Hepatocyte (in vitro differentiated cells): Measurements from ENCODE around the gene SNX4. TPM values are rescaled to one million over a fixed set of nuclear protein-coding genes. Genes with fewer than 3 reads are reported as not detected.
"Not testable (repeated sequence)": the region's sequence is repeated elsewhere in the genome, so short reads cannot be mapped to it uniquely, and the experiment has no call there.

ENCODE experiments used
- DNase-seq: peaks from one replicate; pipeline ENCODE4 v3.0.0-alpha.2; 2016; ENCODE audit warnings: low spot score
- H2AFZ ChIP-seq: fragments of 200-600 bp; sonication (generic); 2 replicates; pipeline ENCODE4 v1.6.0; 2016; ENCODE audit warnings: antibody characterized with exemption, mild to moderate bottlenecking
- H3K27ac ChIP-seq: fragments of 200-600 bp; sonication (generic); 2 replicates; pipeline ENCODE4 v1.5.1; 2016; ENCODE audit warnings: mild to moderate bottlenecking
- H3K27me3 ChIP-seq: fragments of 200-600 bp; sonication (generic); 2 replicates; pipeline ENCODE4 v1.6.1; 2016
- H3K36me3 ChIP-seq: fragments of 200-600 bp; sonication (generic); replicated peaks from 2 replicates; pipeline ENCODE4 v1.5.1; 2016; ENCODE audit warnings: low read depth; ENCODE audit not compliant: insufficient read depth
- H3K4me1 ChIP-seq: fragments of 200-600 bp; sonication (generic); 2 replicates; pipeline ENCODE4 v1.5.1; 2016; ENCODE audit warnings: mild to moderate bottlenecking, moderate library complexity; ENCODE audit not compliant: insufficient read depth
- H3K4me2 ChIP-seq: fragments of 200-600 bp; sonication (generic); 2 replicates; pipeline ENCODE4 v1.6.0; 2016
- H3K4me3 ChIP-seq: fragments of 200-600 bp; sonication (generic); 2 replicates; pipeline ENCODE4 v1.5.1; 2016; ENCODE audit warnings: mild to moderate bottlenecking
- H3K79me2 ChIP-seq: fragments of 200-600 bp; sonication (generic); 2 replicates; pipeline ENCODE4 v1.6.0; 2017; ENCODE audit warnings: mild to moderate bottlenecking
- H3K9me2 ChIP-seq: fragments of 200-600 bp; sonication (generic); replicated peaks from 2 replicates; pipeline ENCODE4 v1.6.0; 2017; ENCODE audit warnings: mild to moderate bottlenecking; ENCODE audit not compliant: insufficient read depth
- H3K9me3 ChIP-seq: fragments of 200-600 bp; sonication (generic); 2 replicates; pipeline ENCODE4 v1.5.1; 2016; ENCODE audit warnings: low read depth, mild to moderate bottlenecking
- H4K20me1 ChIP-seq: fragments of 200-600 bp; sonication (generic); 2 replicates; pipeline ENCODE4 v1.6.0; 2016; ENCODE audit warnings: mild to moderate bottlenecking; ENCODE audit not compliant: insufficient read depth, poor library complexity, severe bottlenecking
- EZH2 ChIP-seq: fragments of 200-600 bp; sonication (generic); IDR thresholded peaks from 2 replicates; pipeline ENCODE4 v1.6.1; 2016; ENCODE audit warnings: antibody characterized with exemption, mild to moderate bottlenecking, borderline replicate concordance
- EZH2phosphoT487 ChIP-seq: fragments of 200-600 bp; sonication (generic); IDR thresholded peaks from one replicate; pipeline ENCODE4 v1.6.1; 2018; ENCODE audit warnings: antibody characterized with exemption, mild to moderate bottlenecking, low read depth, moderate library complexity; ENCODE audit not compliant: unreplicated experiment, severe bottlenecking
- WGBS: methylation state at CpG from one replicate; pipeline ENCODE4 v1.1.6; 2016; ENCODE audit warnings: low lambda C conversion rate; ENCODE audit errors: missing lambda C conversion rate; 5-methylcytosine and 5-hydroxymethylcytosine counted together
- polyA plus RNA-seq: library from polyadenylated mRNA; unstranded; fragments of >200 nt; fragmentation: Nextera tagmentation; extraction: Ambion mirVana; gene quantifications from 2 replicates; pipeline ENCODE4 v1.2.1, GENCODE V29; 2016
- total RNA-seq: library from RNA; depleted of rRNA; stranded (reverse); fragments of >200 nt; gene quantifications from 2 replicates; pipeline ENCODE4 v1.2.3, GENCODE V29; 2014
- TF ChIP-seq, protein P1 (sequence below): fragments of 200-600 bp; sonication (generic); IDR thresholded peaks from 2 replicates; pipeline ENCODE4 v1.5.1; 2016; ENCODE audit warnings: antibody characterized with exemption, mild to moderate bottlenecking; ENCODE audit not compliant: poor library complexity

The SNX4 gene
- total and polyA plus RNA-seq, 2 experiments from 2014 or later, result 42.7 to 69.6 TPM

- H2AFZ ChIP-seq, result no peak overlapping the region
- peaks cover 7% of the 10 kb centered on the region for H3K79me2 ChIP-seq
- no peak overlapping the region for H3K4me3 ChIP-seq
- no peaks in the 10 kb centered on the region for H3K27me3 ChIP-seq
- TF ChIP-seq EZH2 (no peak), EZH2phosphoT487 (no peak)
- TF ChIP-seq, protein P1, sequence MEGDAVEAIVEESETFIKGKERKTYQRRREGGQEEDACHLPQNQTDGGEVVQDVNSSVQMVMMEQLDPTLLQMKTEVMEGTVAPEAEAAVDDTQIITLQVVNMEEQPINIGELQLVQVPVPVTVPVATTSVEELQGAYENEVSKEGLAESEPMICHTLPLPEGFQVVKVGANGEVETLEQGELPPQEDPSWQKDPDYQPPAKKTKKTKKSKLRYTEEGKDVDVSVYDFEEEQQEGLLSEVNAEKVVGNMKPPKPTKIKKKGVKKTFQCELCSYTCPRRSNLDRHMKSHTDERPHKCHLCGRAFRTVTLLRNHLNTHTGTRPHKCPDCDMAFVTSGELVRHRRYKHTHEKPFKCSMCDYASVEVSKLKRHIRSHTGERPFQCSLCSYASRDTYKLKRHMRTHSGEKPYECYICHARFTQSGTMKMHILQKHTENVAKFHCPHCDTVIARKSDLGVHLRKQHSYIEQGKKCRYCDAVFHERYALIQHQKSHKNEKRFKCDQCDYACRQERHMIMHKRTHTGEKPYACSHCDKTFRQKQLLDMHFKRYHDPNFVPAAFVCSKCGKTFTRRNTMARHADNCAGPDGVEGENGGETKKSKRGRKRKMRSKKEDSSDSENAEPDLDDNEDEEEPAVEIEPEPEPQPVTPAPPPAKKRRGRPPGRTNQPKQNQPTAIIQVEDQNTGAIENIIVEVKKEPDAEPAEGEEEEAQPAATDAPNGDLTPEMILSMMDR, result no peak
- H3K9me3 ChIP-seq, result no peaks in the 10 kb centered on the region
- DNase-seq, result no peak
- H3K9me2 ChIP-seq, result no peaks in the 10 kb centered on the region
- no peaks in the 10 kb centered on the region for H4K20me1 ChIP-seq
- H3K4me2 ChIP-seq, result no peak overlapping the region
- no peaks in the 10 kb centered on the region for H3K4me1 ChIP-seq
- H3K36me3 ChIP-seq, result no peaks in the 10 kb centered on the region
- no peak overlapping the region for H3K27ac ChIP-seq
- WGBS, result 83% methylated on average over 2 of the region's 2 CpGs
Observed at GRCh38 chr3:125481786-125482185, 38.2 kb downstream of the SNX4 start.

GRCh38 chr3:125481375-125481759 is 38.6 kb downstream of the SNX4 start:
- H3K9me2 ChIP-seq, DNase-seq, H3K4me1 ChIP-seq, H3K36me3 ChIP-seq, H3K27me3 ChIP-seq, H3K9me3 ChIP-seq, H3K4me2 ChIP-seq, H3K4me3 ChIP-seq, H3K27ac ChIP-seq, H4K20me1 ChIP-seq, H3K79me2 ChIP-seq, H2AFZ ChIP-seq: not testable (repeated sequence)
- WGBS, result 91% methylated on average over 9 of the region's 9 CpGs

DNA sequence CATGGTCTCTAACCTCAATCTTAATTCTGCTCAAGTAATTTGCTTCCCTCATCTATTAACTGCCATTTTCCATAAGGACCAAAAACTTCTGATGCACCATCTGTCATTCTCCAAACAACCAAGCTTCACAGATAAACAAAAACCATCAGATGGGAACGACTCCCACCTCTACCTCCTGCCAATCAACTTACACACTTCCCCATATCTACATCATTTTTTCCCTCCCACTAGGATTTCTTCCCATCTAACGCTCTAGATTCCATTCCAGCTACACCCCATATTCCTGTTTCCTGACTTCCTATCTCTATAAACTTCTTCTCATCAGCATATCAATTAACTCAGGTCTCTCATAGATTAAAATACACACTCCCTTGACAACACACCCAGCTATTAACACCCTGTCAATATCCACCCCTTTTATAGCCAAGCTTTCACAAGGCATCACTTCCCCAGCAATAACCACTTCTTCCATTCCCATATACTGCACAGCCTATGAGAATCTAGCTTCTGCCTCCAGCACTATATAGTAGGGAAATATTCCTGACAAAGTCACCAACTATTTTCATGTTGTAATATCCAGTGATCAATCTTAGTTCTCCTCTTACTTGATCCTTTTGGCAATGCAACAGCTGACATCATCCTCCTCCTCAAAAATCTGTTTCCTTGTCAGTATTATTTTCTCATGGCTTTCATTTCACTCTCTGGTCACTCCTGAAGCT is 39.2 kb downstream of the SNX4 start:
- H3K27me3 ChIP-seq, result no peaks in the 10 kb centered on the region
- 80% methylated on average over 2 of the region's 2 CpGs for WGBS
- no peak overlapping the region for H3K4me3 ChIP-seq
- H3K4me2 ChIP-seq, result no peak overlapping the region
- TF ChIP-seq EZH2phosphoT487, result no peak
- TF ChIP-seq, protein P1, result no peak
- no peak for TF ChIP-seq EZH2
- H3K36me3 ChIP-seq, result no peaks in the 10 kb centered on the region
- H4K20me1 ChIP-seq, result no peaks in the 10 kb centered on the region
- H3K9me2 ChIP-seq, result no peaks in the 10 kb centered on the region
- no peaks in the 10 kb centered on the region for H3K9me3 ChIP-seq
- H2AFZ ChIP-seq, result no peak overlapping the region
- H3K4me1 ChIP-seq, result no peaks in the 10 kb centered on the region
- no peak overlapping the region for H3K27ac ChIP-seq
- no peak for DNase-seq
- peaks cover 7% of the 10 kb centered on the region for H3K79me2 ChIP-seq

DNA sequence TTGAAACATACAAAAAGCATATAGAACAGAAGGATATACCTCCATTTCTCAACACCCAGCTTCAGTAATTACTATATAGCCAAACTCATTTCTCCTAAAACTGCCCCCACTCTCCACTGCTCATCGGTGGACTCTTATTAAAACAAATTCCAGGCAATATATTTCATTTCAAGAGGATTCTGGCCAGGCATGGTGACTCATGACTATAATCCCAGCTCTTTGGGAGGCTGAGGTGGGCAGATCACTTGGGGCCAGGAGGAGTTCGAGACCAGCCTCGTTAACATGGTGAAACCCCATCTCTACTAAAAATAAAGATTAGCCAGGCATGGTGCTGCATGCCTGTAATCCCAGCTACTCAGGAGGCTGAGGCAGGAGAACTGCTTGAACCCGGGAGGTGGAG is 40.9 kb downstream of the SNX4 start:
- no peaks in the 10 kb centered on the region for H3K9me3 ChIP-seq
- no peaks in the 10 kb centered on the region for H3K9me2 ChIP-seq
- H4K20me1 ChIP-seq, result no peaks in the 10 kb centered on the region
- no peak overlapping the region for H3K4me3 ChIP-seq
- 94% methylated on average over 4 of the region's 4 CpGs for WGBS
- H3K36me3 ChIP-seq, result no peaks in the 10 kb centered on the region
- no peaks in the 10 kb centered on the region for H3K27me3 ChIP-seq
- no peak for TF ChIP-seq EZH2phosphoT487
- TF ChIP-seq EZH2, result no peak
- TF ChIP-seq, protein P1, result no peak
- peaks cover 7% of the 10 kb centered on the region for H3K79me2 ChIP-seq
- no peak overlapping the region for H3K27ac ChIP-seq
- DNase-seq, result no peak
- no peaks in the 10 kb centered on the region for H3K4me1 ChIP-seq
- no peak overlapping the region for H3K4me2 ChIP-seq
- H2AFZ ChIP-seq, result no peak overlapping the region
